Right ventricle myocardium superior (tissue), 1 donor: Measurements from ENCODE around the gene CHST11. TPM values are rescaled to one million over a fixed set of nuclear protein-coding genes. Genes with fewer than 3 reads are reported as not detected.

ENCODE experiments used
- ATAC-seq: fragments of 200-7000 bp; cut with Tn5 transposase; one replicate; pipeline ENCODE4 v1.9.1; 2020; ENCODE audit warnings: mild to moderate bottlenecking; ENCODE audit not compliant: poor library complexity
- DNase-seq: peaks from one replicate; pipeline ENCODE4 v3.0.0-alpha.2; 2020
- intact Hi-C: fragments of 100-400 bp; cut with DNase I; formaldehyde crosslinking; loops from one replicate; pipeline ENCODE4 v1.11.2; 2022
- total RNA-seq: library from RNA; stranded (reverse); fragmentation: NEBNext Ultra II Directional; extraction: Animal tissue kit (Norgen Biotek cat#: 25700); gene quantifications from one replicate; pipeline ENCODE4 v1.2.1, GENCODE V29; 2021
- donor health status: DM: no; HTN: yes; CAD: no; lungs with severe emphysema.

Gene CHST11
- total RNA-seq, 1 donor from 2014 or later: 3.0 TPM

- intact Hi-C loops: no loop called here
- DNase-seq: no peak
- ATAC-seq: no peak
Measured at GRCh38 chr12:104681012-104681690, 224.4 kb downstream of the CHST11 start.

- DNase-seq (no peak), ATAC-seq (peak; percentile 47)
- intact Hi-C loops: no loop called here
Measured at GRCh38 chr12:104682790-104683279, 226.1 kb downstream of the CHST11 start.

- no peak for DNase-seq
- intact Hi-C loops: no loop called here
- peak; percentile 87 for ATAC-seq
Measured at GRCh38 chr12:104683831-104684503, 227.2 kb downstream of the CHST11 start.

- intact Hi-C loops: no loop called here
- DNase-seq (no peak), ATAC-seq (no peak)
Measured at GRCh38 chr12:104684884-104685283, 228.1 kb downstream of the CHST11 start.

GRCh38 chr12:104685366-104685765, 228.6 kb downstream of the CHST11 start:
- no peak for ATAC-seq
- DNase-seq: no peak
- intact Hi-C loops: no loop called here

GRCh38 chr12:104686196-104686595, 229.4 kb downstream of the CHST11 start:
- intact Hi-C loops: no loop called here
- DNase-seq (no peak), ATAC-seq (no peak)

- DNase-seq: no peak
- intact Hi-C loops: no loop called here
- ATAC-seq: no peak
Measured at GRCh38 chr12:104687823-104688573, 231.2 kb downstream of the CHST11 start.

GRCh38 chr12:104689635-104690034, 232.9 kb downstream of the CHST11 start:
- intact Hi-C loops: no loop called here

GRCh38 chr12:104691721-104692556, 235.2 kb downstream of the CHST11 start:
- peak; percentile 35 for ATAC-seq
- DNase-seq: no peak
- intact Hi-C loops: no loop called here

More at GRCh38 chr12:104689635-104690034, 232.9 kb downstream of the CHST11 start:
- ATAC-seq (peak; percentile 55), DNase-seq (no peak)

- DNase-seq (no peak), ATAC-seq (no peak)
- intact Hi-C loops: no loop called here
Measured at GRCh38 chr12:104692557-104693218, 235.9 kb downstream of the CHST11 start.

- DNase-seq: no peak
- intact Hi-C loops: no loop called here
- ATAC-seq: no peak
Measured at GRCh38 chr12:104693493-104693892, 236.7 kb downstream of the CHST11 start.

GRCh38 chr12:104694161-104694560, 237.4 kb downstream of the CHST11 start:
- no peak for DNase-seq

GRCh38 chr12:104694711-104695110, 238.0 kb downstream of the CHST11 start:
- DNase-seq (no peak), ATAC-seq (no peak)
- intact Hi-C loops: no loop called here

More at GRCh38 chr12:104694161-104694560, 237.4 kb downstream of the CHST11 start:
- no peak for ATAC-seq
- intact Hi-C loops: no loop called here

- DNase-seq (no peak), ATAC-seq (no peak)
- intact Hi-C loops: no loop called here
Measured at GRCh38 chr12:104695453-104696148, 238.9 kb downstream of the CHST11 start.

GRCh38 chr12:104697186-104697585, 240.4 kb downstream of the CHST11 start:
- intact Hi-C loops: no loop called here
- DNase-seq (no peak), ATAC-seq (no peak)

GRCh38 chr12:104698871-104699270, 242.1 kb downstream of the CHST11 start:
- intact Hi-C loops: no loop called here
- DNase-seq (no peak), ATAC-seq (no peak)

GRCh38 chr12:104699489-104700190, 242.9 kb downstream of the CHST11 start:
- DNase-seq (no peak), ATAC-seq (no peak)
- intact Hi-C loops: no loop called here
